ENCODE results near the gene ZNF407. TPM values are rescaled to one million over a fixed set of nuclear protein-coding genes. Genes with fewer than 3 reads are reported as not detected.
A peak's percentile ranks its signal among the peaks of the same experiment; 100 is the strongest.

ZNF407 gene
- total RNA-seq, 1 donor from 2014 or later = 15.1 TPM

DNA sequence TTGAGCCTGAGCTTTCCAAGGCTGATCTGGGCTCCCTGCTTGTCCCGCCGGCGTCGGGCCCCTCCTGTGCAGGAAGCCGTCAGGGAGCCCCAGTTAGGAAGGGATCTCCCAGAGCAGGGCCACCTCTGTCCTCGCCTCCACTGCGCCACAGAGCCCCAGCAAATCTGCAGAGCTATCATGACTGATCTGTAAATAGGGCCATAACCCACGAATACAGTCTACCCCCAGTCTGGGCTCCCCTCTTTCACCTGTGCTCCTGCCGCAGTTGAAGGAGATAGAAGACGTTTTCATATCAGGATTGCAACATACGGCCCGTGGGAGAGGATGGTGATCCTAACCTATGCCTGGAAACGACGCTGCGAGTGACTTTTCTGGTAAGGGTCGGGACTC lies 472.6 kb downstream of the ZNF407 start:
- no peaks in the 10 kb centered on the region for H3K36me3 ChIP-seq (ENCODE audit: control insufficient read depth in 3 of 3, insufficient read depth in 3 of 3, low read length in 3 of 3)
- peak overlapping the region in 1 of 3 donors; percentile 19 for H3K9ac ChIP-seq (ENCODE audit: low read depth in 1 of 3, low read length in 3 of 3)
- peak overlapping the region; percentile 4 to 54 (median 20) for H3K4me3 ChIP-seq (ENCODE audit: low read length in 3 of 3)
- peaks cover 0 to 19% (median 14%) of the 10 kb centered on the region in 3 donors for H3K4me1 ChIP-seq (ENCODE audit: control insufficient read depth in 3 of 3, insufficient read depth in 3 of 3, low read length in 3 of 3)
- peaks cover 0 to 3% (median 0%) of the 10 kb centered on the region in 3 donors for H3K9me3 ChIP-seq (ENCODE audit: control insufficient read depth in 3 of 3, low read length in 3 of 3)
- H3K27ac ChIP-seq (ENCODE audit: low read depth, low read length) = peak overlapping the region; percentile 61
- no peaks in the 10 kb centered on the region for H3K27me3 ChIP-seq (ENCODE audit: control insufficient read depth in 3 of 3, insufficient read depth in 3 of 3, low read length in 3 of 3)

DNA sequence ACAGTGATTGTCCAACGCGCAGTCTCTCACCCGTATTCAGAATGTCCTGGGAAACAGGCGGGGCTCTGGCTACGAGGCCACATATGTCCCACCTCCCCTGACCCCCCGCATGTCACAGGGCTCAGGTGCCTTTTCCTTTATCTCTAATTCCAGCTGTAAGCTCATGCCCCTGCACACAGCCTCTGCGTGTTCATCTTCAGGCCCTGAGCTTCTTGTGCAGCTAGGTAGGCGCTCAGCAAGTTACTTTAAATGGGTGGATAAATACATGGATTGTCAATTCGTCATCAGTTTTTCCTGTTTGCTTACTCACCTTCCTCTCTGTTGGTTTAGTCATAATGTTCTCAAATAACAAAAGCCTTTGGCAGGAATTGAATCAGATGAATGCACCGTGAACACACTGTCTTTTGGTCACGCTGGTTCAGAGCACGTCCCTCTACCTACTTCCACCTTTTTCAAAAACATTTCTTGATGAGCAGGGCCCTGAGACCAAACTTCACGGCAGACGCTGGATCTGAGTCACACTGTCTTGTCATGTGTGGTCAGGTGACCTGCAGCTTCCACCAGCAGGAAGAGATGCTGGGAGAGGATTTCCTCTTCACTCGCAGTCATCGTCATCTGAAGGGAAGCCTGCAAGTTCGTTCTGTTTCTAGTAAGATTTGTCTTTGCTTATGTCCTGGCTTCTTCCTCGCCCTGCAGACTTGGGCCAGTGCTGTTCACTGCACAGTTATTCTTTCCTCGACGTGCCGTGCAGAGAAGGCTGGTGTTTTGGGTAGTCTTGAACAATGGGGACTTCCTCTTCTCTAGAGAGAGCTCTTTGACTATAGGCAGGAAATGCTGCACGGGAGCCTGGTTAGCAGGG lies 473.2 kb downstream of the ZNF407 start:
- peaks cover 0 to 19% (median 14%) of the 10 kb centered on the region in 3 donors for H3K4me1 ChIP-seq (ENCODE audit: control insufficient read depth in 3 of 3, insufficient read depth in 3 of 3, low read length in 3 of 3)
- H3K9me3 ChIP-seq (ENCODE audit: control insufficient read depth in 3 of 3, low read length in 3 of 3) = peaks cover 0 to 3% (median 0%) of the 10 kb centered on the region in 3 donors
- no peaks in the 10 kb centered on the region for H3K36me3 ChIP-seq (ENCODE audit: control insufficient read depth in 3 of 3, insufficient read depth in 3 of 3, low read length in 3 of 3)
- peak overlapping the region in 1 of 3 donors; percentile 19 for H3K9ac ChIP-seq (ENCODE audit: low read depth in 1 of 3, low read length in 3 of 3)
- H3K27me3 ChIP-seq (ENCODE audit: control insufficient read depth in 3 of 3, insufficient read depth in 3 of 3, low read length in 3 of 3) = no peaks in the 10 kb centered on the region
- H3K4me3 ChIP-seq (ENCODE audit: low read length in 3 of 3) = peak overlapping the region; percentile 4 to 54 (median 20)
- peak overlapping the region; percentile 61 for H3K27ac ChIP-seq (ENCODE audit: low read depth, low read length)

DNA sequence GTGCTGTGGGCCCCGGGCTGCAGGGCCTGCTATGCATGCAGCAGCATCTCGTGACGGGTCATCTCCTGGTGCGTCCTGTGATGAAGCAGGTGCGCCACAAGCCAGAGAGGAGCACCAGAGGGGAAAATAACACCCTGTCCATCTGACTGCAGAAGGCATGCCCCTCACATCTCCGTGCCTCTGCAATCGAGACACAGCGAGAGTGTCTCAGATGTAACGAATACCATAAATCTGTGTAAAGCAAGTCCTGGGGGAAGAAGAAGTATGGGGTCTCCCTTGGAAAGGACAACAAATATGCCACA lies 473.8 kb downstream of the ZNF407 start:
- no peaks in the 10 kb centered on the region for H3K27me3 ChIP-seq (ENCODE audit: control insufficient read depth in 3 of 3, insufficient read depth in 3 of 3, low read length in 3 of 3)
- H3K36me3 ChIP-seq (ENCODE audit: control insufficient read depth in 3 of 3, insufficient read depth in 3 of 3, low read length in 3 of 3) = no peaks in the 10 kb centered on the region
- peak overlapping the region in 1 of 3 donors; percentile 20 for H3K4me3 ChIP-seq (ENCODE audit: low read length in 3 of 3)
- peaks cover 0 to 19% (median 14%) of the 10 kb centered on the region in 3 donors for H3K4me1 ChIP-seq (ENCODE audit: control insufficient read depth in 3 of 3, insufficient read depth in 3 of 3, low read length in 3 of 3)
- H3K9ac ChIP-seq (ENCODE audit: low read depth in 1 of 3, low read length in 3 of 3) = no peak overlapping the region
- H3K27ac ChIP-seq (ENCODE audit: low read depth, low read length) = no peak overlapping the region
- peaks cover 0 to 3% (median 0%) of the 10 kb centered on the region in 3 donors for H3K9me3 ChIP-seq (ENCODE audit: control insufficient read depth in 3 of 3, low read length in 3 of 3)

DNA sequence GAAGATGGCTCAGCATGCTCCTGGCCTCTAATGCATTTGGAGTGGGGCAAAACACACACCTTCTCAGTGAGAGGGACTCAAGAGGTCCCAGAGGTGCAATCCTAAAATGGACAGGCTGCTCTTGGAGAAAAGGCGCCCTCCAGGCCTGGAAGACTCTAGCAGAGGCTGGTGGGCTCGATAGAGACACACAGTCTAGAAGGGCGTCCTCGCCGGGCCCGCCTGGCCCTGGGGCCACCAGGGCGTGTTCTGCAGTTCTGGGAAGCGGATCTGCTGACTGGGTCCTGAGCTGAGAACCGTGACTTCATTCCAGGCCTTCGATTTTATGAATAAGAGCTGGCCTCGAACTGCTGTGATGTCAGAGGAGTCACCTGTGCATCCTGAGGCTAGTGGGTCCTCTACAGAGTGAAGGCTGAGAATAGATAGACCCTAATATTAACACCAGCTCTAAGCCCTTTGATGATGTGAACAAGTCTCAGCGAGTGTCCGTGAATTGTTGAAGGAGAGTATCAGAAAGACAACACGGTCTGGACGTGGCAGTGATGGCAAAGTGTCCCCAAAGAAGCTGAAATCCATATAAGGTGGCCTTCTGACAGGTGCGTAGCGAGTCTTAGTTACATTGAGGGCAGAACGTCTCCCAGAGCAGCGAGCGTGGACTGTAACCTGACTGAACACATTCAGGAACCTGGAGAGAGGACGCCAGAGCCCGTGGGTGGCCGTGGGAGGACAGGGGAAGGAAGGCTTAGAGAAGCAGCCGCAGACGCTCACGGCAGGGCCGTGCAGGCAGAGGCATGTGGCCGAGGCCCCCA lies 474.4 kb downstream of the ZNF407 start:
- no peak overlapping the region for H3K27ac ChIP-seq (ENCODE audit: low read depth, low read length)

DNA sequence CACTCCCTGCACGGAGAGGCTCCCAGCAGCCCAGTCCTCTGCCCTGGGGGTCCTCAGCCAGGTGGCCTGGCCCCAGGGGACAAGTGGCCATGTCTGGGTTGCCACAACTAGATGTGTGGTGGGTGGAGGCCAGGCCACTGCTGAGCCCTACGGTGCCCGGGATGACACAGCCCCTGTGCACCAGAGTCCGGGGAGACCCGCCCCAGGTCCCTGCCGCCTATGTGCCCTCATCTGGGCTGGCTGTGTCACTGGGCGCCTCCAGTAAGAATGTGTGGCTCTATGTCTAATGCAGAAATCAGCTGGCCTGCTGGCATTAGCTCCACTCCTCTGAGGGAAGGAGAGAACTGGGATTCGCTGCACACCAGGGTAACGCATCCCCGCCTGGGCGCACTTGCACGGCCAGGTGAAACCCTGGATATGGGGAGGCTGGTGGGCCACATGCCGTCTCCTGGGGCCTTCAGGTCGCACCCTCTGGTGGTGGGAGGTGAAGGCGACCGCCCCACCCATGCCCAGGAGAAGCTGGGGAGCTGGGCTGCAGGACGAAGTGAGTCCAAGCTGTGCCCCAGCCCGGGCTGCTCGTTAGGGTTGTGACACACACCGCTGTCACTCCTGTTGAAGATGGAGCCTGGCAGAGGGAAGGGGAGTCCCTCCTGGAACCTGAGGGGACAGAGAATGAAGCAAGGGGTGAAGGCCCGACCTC lies 475.2 kb downstream of the ZNF407 start:
- H3K27ac ChIP-seq (ENCODE audit: low read depth, low read length) = no peak overlapping the region
- H3K4me1 ChIP-seq (ENCODE audit: control insufficient read depth in 3 of 3, insufficient read depth in 3 of 3, low read length in 3 of 3) = peaks cover 0 to 19% (median 14%) of the 10 kb centered on the region in 3 donors
- peaks cover 0 to 3% (median 2%) of the 10 kb centered on the region in 3 donors for H3K9me3 ChIP-seq (ENCODE audit: control insufficient read depth in 3 of 3, low read length in 3 of 3)

More for the DNA sequence above, 474.4 kb downstream of the ZNF407 start:
- no peak overlapping the region for H3K9ac ChIP-seq (ENCODE audit: low read depth in 1 of 3, low read length in 3 of 3)
- H3K27me3 ChIP-seq (ENCODE audit: control insufficient read depth in 3 of 3, insufficient read depth in 3 of 3, low read length in 3 of 3) = no peaks in the 10 kb centered on the region
- no peaks in the 10 kb centered on the region for H3K36me3 ChIP-seq (ENCODE audit: control insufficient read depth in 3 of 3, insufficient read depth in 3 of 3, low read length in 3 of 3)
- peaks cover 0 to 19% (median 14%) of the 10 kb centered on the region in 3 donors for H3K4me1 ChIP-seq (ENCODE audit: control insufficient read depth in 3 of 3, insufficient read depth in 3 of 3, low read length in 3 of 3)
- peaks cover 0 to 3% (median 0%) of the 10 kb centered on the region in 3 donors for H3K9me3 ChIP-seq (ENCODE audit: control insufficient read depth in 3 of 3, low read length in 3 of 3)
- no peak overlapping the region for H3K4me3 ChIP-seq (ENCODE audit: low read length in 3 of 3)

DNA sequence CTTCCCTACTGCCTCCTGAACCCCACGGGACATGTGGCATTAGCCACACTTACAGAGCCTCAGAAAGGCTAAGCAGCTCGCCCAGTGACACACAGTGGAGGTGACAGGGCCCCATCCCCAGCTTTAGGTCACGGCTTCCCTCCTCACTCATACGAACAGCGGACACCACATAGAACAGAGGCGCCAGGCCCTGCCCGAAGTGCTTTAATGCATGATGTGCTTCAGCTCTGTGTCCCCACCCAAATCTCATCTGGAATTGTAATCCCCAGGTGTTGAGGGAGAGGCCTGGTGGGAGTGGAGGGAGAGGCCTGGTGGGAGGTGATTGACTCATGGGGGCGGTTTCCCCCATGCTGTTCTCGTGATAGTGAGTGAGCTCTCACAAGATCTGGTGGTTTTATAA lies 476.0 kb downstream of the ZNF407 start:
- Histone ChIP-seq H3K4me1 (ENCODE audit: control insufficient read depth in 3 of 3, insufficient read depth in 3 of 3, low read length in 3 of 3) (peaks cover 0 to 19% (median 13%) of the 10 kb centered on the region in 3 donors), H3K4me3 (ENCODE audit: low read length in 3 of 3) (no peak overlapping the region), H3K9me3 (ENCODE audit: control insufficient read depth in 3 of 3, low read length in 3 of 3) (peaks cover 0 to 4% (median 3%) of the 10 kb centered on the region in 3 donors), H3K36me3 (ENCODE audit: control insufficient read depth in 3 of 3, insufficient read depth in 3 of 3, low read length in 3 of 3) (no peaks in the 10 kb centered on the region), H3K27ac (ENCODE audit: low read depth, low read length) (no peak overlapping the region), H3K9ac (ENCODE audit: low read depth in 1 of 3, low read length in 3 of 3) (no peak overlapping the region), H3K27me3 (ENCODE audit: control insufficient read depth in 3 of 3, insufficient read depth in 3 of 3, low read length in 3 of 3) (no peaks in the 10 kb centered on the region)

More for the DNA sequence above, 475.2 kb downstream of the ZNF407 start:
- Histone ChIP-seq H3K4me3 (ENCODE audit: low read length in 3 of 3) (no peak overlapping the region), H3K9ac (ENCODE audit: low read depth in 1 of 3, low read length in 3 of 3) (no peak overlapping the region), H3K36me3 (ENCODE audit: control insufficient read depth in 3 of 3, insufficient read depth in 3 of 3, low read length in 3 of 3) (no peaks in the 10 kb centered on the region), H3K27me3 (ENCODE audit: control insufficient read depth in 3 of 3, insufficient read depth in 3 of 3, low read length in 3 of 3) (no peaks in the 10 kb centered on the region)

DNA sequence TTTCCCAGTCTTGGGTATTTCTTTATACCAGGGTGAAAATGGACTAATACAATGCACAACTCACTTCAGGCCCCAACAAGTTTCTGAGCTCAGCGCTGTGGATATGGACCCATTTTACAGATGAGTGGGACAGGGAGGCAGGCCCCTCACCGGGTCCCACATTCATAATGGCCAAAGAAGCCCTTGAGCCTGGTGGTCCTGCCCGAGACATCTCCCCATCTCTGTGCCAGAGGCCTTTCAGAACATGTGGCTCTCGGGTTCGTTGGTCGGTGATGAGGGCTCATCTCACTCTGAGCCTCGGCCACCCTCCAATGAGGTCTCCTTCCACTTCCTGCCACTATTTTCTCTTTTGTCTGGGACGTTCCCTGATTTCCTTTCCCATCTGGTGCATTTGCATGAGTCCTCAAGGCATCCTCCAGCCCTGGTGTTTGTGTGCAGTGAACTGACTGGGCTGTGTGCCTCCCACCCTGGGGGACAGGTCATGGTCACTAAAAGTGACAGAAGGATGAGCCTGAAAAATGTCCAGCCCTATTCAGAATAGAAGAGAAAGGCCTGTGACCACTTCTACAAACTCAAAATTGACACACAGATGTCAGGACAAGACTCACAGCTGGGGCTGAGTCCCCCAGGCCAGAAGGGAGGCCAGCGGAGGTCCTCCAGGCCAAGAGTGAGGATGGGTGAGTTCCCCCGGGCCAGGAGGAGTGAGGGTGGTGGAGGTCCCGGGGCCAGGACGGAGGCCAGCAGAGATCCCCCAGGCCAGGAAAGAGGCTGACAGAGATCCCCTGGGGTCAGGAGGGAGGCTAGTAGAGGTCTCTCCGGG lies 476.7 kb downstream of the ZNF407 start:
- Histone ChIP-seq H3K4me3 (ENCODE audit: low read length in 3 of 3) (no peak overlapping the region), H3K9me3 (ENCODE audit: control insufficient read depth in 3 of 3, low read length in 3 of 3) (peaks cover 0 to 4% (median 3%) of the 10 kb centered on the region in 3 donors)

DNA sequence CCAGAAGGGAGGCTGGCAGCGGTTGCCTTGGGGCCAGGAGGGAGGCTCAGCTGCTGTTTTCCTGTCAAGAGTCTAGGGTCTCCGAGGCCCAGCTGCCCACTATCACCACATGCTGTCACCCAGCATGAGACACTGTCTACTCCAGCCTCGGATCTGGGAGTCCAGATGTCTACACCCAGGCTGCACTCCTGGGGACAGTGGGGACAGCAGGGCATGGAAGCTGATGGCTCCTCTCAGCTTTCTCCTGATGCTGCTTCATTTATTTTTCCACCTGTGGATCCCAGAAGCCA lies 477.3 kb downstream of the ZNF407 start:
- no peak overlapping the region for H3K9ac ChIP-seq (ENCODE audit: low read depth in 1 of 3, low read length in 3 of 3)
- H3K4me3 ChIP-seq (ENCODE audit: low read length in 3 of 3) = no peak overlapping the region
- peaks cover 0 to 4% (median 3%) of the 10 kb centered on the region in 3 donors for H3K9me3 ChIP-seq (ENCODE audit: control insufficient read depth in 3 of 3, low read length in 3 of 3)
- no peaks in the 10 kb centered on the region for H3K36me3 ChIP-seq (ENCODE audit: control insufficient read depth in 3 of 3, insufficient read depth in 3 of 3, low read length in 3 of 3)
- H3K4me1 ChIP-seq (ENCODE audit: control insufficient read depth in 3 of 3, insufficient read depth in 3 of 3, low read length in 3 of 3) = peaks cover 0 to 14% (median 13%) of the 10 kb centered on the region in 3 donors
- H3K27me3 ChIP-seq (ENCODE audit: control insufficient read depth in 3 of 3, insufficient read depth in 3 of 3, low read length in 3 of 3) = no peaks in the 10 kb centered on the region
- no peak overlapping the region for H3K27ac ChIP-seq (ENCODE audit: low read depth, low read length)

More for the DNA sequence above, 476.7 kb downstream of the ZNF407 start:
- Histone ChIP-seq H3K27ac (ENCODE audit: low read depth, low read length) (no peak overlapping the region), H3K36me3 (ENCODE audit: control insufficient read depth in 3 of 3, insufficient read depth in 3 of 3, low read length in 3 of 3) (no peaks in the 10 kb centered on the region), H3K27me3 (ENCODE audit: control insufficient read depth in 3 of 3, insufficient read depth in 3 of 3, low read length in 3 of 3) (no peaks in the 10 kb centered on the region), H3K4me1 (ENCODE audit: control insufficient read depth in 3 of 3, insufficient read depth in 3 of 3, low read length in 3 of 3) (peaks cover 0 to 14% (median 13%) of the 10 kb centered on the region in 3 donors), H3K9ac (ENCODE audit: low read depth in 1 of 3, low read length in 3 of 3) (no peak overlapping the region)

DNA sequence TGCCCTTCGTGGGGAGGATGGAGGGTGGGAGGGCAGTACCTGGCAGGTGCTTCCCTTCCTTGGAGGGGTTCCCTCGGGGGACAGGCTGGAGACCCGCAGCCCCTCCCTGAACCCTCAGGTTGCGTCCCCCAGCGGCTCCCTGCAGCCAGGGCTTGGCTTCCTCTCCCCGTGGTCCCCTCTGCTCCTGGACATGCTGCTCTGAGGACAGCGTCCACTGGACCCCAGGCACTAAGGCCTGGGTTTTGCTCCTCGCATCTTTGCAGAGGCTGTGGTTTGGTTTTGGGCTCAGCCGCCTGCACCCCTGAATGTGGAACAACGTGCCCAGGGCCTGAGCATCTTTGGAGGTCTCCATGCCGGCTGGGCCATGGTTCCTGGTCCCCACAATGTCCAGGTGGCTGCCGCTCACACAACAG lies 477.8 kb downstream of the ZNF407 start:
- H3K9me3 ChIP-seq (ENCODE audit: control insufficient read depth in 3 of 3, low read length in 3 of 3) = peaks cover 0 to 4% (median 3%) of the 10 kb centered on the region in 3 donors
- H3K4me3 ChIP-seq (ENCODE audit: low read length in 3 of 3) = no peak overlapping the region
- peaks cover 0 to 10% (median 9%) of the 10 kb centered on the region in 3 donors for H3K4me1 ChIP-seq (ENCODE audit: control insufficient read depth in 3 of 3, insufficient read depth in 3 of 3, low read length in 3 of 3)
- H3K27ac ChIP-seq (ENCODE audit: low read depth, low read length) = no peak overlapping the region
- no peaks in the 10 kb centered on the region for H3K36me3 ChIP-seq (ENCODE audit: control insufficient read depth in 3 of 3, insufficient read depth in 3 of 3, low read length in 3 of 3)
- no peak overlapping the region for H3K9ac ChIP-seq (ENCODE audit: low read depth in 1 of 3, low read length in 3 of 3)
- H3K27me3 ChIP-seq (ENCODE audit: control insufficient read depth in 3 of 3, insufficient read depth in 3 of 3, low read length in 3 of 3) = no peaks in the 10 kb centered on the region

Measured in skeletal muscle tissue (tissue), 4 donors.